HS-27A (cell line): ENCODE results near the gene COL6A2.
"Not testable (repeated sequence)": the region's sequence is repeated elsewhere in the genome, so short reads cannot be mapped to it uniquely, and the experiment has no call there.

Experiments used
- DNase-seq: peaks from one replicate; pipeline ENCODE4 v3.0.0-alpha.2; 2012; ENCODE audit warnings: low read depth, missing footprints

The COL6A2 gene

GRCh38 chr21:46061063-46061462, 36.8 kb upstream of the COL6A2 start:
- DNase-seq, result no peak

DNA sequence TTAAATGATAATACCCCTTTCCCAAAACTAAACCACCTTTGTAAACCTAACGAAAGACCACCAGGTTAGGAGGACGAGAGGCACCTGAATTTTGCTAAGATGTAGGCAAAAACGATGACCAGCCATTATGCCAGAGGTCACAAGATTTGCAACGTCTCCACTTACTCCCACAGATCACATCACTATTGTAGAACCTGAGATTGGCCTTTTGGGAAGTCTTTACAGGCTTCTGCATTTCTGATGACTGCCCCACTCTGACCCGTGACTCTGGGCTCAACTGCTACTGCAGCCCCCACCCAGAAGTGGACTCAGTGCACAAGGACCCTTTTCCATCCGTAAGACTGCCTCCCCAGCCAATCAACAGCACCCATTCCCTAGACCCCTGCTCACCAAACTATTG, 36.4 kb upstream of the COL6A2 start:
- DNase-seq, result no peak

- no peak for DNase-seq
Measured at GRCh38 chr21:46061950-46062349, 36.0 kb upstream of the COL6A2 start.

DNA sequence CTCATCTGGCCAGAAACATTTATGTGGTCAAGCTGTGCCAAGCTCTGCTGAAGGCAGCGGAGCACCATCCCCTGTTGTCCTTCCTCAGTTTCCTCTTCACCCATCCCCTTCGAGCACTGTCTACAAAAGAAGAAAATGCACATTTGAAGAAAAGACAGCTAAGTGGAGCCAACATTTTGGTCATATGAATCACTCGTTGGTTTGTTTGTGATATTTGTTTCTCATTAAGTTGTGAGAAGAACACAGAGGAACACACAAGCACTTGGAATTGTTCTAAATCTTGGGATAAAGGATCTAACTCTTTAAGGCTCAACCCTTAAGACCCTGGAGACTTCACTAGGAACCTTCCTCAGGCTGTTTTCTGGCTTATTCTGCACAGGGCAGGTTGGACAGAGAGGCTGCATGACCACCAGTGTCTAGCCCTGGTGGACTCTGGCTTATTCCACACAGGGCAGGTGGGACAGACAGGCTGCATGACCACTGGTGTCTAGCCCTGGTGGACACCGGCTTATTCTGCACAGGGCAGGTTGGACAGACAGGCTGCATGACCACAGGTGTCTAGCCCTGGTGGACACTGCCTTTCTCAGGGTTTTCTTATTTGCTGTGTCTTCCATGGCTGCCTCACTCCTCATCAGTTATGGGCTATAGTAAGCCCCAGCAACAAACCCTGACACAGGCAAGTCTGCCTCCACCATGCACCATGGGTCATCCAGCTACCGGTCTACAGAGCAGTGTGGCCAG, 35.3 kb upstream of the COL6A2 start:
- no peak for DNase-seq

DNA sequence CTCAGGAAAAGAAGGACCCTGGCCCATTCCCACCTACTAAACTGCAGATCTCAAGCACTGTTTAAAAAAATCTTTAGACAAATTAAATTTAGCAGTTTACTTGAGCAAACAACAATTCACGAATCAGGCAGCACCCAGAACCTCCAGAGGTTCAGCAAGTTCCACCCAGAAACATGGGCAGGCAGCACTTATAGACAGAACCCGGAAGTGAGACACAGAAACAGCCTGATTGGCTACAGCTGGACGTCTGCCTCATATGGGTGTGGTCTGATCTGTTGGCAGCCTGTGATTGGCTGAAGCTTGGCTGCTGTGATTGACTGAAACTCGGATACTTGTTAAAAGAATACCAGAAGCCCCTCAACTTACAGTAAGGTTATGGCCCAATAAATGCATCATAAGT, 34.7 kb upstream of the COL6A2 start:
- DNase-seq, result no peak

GRCh38 chr21:46063734-46064680, 33.9 kb upstream of the COL6A2 start:
- DNase-seq, result no peak

DNA sequence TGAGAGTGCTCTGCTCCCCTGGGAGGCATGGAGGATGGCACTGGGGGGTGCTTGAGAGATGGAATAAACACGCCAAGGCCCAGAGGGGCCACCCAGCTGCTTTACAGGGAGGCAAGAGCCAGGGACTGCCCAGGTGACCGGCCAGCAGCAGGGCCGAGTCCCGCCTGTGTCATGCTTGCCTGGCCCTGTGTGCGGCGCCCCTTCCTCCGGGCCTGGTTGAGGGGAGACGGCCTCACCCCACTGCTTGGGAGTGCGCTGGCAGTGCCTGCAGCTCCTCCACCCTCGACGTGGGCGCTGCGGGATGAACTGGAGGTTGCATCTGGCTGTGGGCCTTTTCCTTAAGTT, 33.1 kb upstream of the COL6A2 start:
- no peak for DNase-seq

DNA sequence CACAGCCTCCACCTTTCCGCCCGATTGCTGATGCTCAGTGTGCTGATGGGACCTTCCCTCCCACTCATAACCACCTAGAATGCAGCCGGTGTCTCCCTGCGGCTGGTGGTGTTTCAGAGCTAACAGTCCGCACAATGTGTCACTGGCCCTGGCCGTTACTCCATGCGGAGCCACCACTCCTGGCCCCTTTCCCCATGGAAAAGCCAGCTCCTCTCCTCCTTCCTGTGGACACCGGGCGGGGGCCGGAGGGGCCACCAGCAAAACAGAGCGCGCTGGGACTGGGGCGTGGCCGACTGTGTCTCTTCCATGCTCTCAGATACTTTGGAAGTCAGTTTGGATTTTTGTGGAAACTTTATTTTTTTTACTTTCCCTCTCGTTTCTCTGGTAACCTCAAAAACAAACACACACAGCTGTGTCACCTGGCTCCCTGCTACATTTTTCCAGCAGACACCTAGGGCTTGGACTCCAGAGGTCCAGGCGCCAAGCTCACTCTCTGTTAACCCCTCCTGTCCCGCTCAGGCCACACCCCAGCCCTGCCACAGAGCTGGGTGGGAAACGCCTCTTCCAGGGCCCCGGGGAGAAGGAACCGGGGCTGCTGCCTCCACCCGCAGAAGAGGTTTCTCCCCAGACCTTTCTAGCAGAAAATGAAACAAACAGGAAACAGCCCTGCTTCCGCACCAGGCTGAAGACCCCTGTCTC, 32.5 kb upstream of the COL6A2 start:
- DNase-seq, result no peak

- no peak for DNase-seq
Measured at GRCh38 chr21:46065914-46066551, 31.9 kb upstream of the COL6A2 start.

GRCh38 chr21:46066591-46067331, 31.2 kb upstream of the COL6A2 start:
- DNase-seq, result no peak

DNA sequence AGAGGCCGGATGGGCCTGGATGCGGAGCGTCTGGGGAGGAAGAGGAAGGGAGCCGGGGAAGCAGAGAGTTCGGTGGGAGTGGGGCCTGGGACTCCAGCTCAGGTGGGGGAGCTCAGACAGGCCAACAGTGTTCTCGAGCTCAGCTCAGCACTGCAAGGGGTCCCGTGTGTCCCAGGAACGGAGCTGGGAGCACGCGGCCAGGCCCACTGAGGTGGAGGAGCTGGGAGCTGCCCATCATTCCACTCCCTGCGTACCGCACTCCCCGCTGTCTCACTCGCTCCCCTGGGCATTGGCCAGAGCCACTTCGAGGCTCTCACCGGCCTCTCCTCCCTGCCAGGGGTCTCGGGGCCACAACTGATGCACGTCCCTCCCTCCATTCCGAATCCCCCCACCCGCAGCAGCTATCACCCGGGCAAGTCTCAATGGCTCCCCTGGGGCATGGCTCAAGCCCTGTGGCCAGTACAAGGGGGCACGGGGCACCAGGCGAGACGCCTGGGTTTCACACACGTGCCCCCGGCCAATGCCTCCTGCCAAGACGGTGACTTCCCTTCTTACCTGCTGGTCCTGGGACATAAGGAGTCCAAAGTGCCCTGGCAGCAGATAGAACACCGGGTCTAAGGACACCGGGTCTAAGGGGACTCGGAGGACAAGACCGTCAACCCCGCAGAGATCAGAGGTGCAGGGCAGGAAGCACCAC, 30.3 kb upstream of the COL6A2 start:
- no peak for DNase-seq

DNA sequence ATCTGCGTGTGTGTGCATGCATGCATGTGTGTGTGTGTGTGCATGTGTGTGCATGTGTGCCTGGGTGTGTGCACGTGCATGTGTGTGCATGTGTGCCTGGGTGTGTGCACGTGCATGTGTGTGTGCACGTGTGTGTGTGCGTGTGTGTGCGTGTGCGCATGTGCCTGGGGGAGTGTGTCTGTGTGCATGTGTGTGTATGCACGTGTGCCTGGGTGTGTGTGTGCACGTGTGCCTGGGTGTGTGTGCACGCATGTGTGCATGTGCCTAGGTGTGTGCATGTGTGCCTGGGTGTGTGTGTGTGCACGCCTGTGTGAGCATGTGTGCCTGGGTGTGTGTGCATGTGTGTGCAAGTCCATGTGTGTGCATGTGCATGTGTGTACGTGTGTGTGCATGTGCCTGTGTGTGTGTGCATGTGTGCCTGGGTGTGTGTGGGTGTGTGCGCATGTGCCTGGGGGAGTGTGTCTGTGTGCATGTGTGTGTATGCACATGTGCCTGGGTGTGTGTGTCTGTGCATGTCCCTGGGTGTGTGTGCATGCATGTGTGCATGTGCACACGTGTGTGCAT, 29.3 kb upstream of the COL6A2 start:
- no peak for DNase-seq

DNA sequence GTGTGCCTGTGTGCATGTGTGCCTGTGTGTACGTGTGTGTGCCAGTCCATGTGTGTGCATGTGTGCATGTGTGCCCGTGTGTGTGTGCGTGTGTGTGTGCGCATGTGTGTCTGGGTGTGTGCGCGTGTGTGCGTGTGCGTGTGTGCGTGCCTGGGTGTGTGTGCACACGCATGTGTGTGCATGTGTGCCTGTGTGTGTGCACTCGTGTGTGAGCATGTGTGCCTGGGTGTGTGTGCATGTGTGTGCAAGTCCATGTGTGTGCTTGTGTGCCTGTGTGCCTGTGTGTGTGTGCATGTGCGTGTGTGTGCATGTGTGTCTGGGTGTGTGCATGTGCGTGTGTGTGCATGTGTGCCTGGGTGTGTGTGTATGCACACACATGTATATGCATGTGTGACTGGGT, 28.7 kb upstream of the COL6A2 start:
- no peak for DNase-seq

- no peak for DNase-seq
Measured at GRCh38 chr21:46069719-46070279, 28.1 kb upstream of the COL6A2 start.

DNA sequence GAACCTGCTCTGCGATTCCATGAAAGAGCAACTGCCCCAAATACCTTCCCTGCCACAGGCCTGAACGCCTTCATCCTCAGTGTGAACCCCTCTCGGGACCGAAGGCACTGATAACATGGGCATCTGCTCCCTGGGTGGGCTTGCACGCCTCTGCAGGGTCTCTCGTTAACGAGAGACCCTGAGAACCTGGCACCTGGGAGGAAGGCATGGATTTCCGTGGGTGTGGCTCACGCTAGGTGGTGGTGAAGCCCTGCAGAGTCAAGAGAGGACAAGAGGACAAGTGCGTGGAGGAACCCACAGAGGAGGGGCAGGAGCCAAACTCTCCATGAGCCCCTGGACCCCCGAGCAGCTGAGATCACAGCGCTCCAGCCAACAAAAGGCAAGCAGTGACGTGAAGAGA, 26.8 kb upstream of the COL6A2 start:
- no peak for DNase-seq

DNA sequence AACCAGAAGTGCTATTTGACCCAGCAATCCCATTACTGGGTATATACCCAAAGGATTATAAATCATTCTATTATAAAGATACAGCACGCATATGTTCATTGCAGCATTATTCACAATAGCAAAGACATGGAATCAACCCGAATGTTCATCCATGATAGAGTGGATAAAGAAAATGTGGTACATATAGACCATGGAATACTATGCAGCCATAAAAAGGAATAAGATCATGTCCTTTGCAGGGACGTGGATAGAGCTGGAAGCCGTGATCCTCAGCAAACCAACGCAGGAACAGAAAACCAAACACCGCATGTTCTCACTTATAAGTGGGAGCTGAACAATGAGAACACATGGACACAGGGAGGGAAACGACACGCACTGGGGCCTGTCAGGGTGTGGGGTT, 21.2 kb upstream of the COL6A2 start:
- DNase-seq, result not testable (repeated sequence)

- no peak for DNase-seq
Measured at GRCh38 chr21:46077674-46078101, 20.2 kb upstream of the COL6A2 start.

GRCh38 chr21:46078322-46078977, 19.5 kb upstream of the COL6A2 start:
- no peak for DNase-seq

GRCh38 chr21:46078978-46079351, 18.9 kb upstream of the COL6A2 start:
- DNase-seq, result no peak
